Hindlimb muscle (tissue), 1 donor: ENCODE measurements around the gene ASPRV1. TPM values are rescaled to one million over a fixed set of nuclear protein-coding genes. Genes with fewer than 3 reads are reported as not detected.

Source experiments
- DNase-seq: peaks from one replicate; pipeline ENCODE4 v3.0.0-alpha.2; 2013
- polyA plus RNA-seq: library from polyadenylated mRNA; unstranded; fragments of 120-200 nt; gene quantifications from one replicate; pipeline ENCODE4 v1.2.1, GENCODE V29; 2013; ENCODE audit not compliant: insufficient read length

ASPRV1 gene
- polyA plus RNA-seq, 1 donor: 3.4 TPM

GRCh38 chr2:69988086-69988635 lies 26.7 kb upstream of the ASPRV1 start:
- DNase-seq: no peak

GRCh38 chr2:69986691-69987090 lies 25.3 kb upstream of the ASPRV1 start:
- no peak for DNase-seq

GRCh38 chr2:69985688-69986087 lies 24.3 kb upstream of the ASPRV1 start:
- DNase-seq: peak; percentile 19

- no peak for DNase-seq
Observed at GRCh38 chr2:69985216-69985615, 23.8 kb upstream of the ASPRV1 start.

GRCh38 chr2:69983392-69983966 lies 22.0 kb upstream of the ASPRV1 start:
- no peak for DNase-seq

- DNase-seq: no peak
Observed at GRCh38 chr2:69979902-69980807, 18.7 kb upstream of the ASPRV1 start.

- no peak for DNase-seq
Observed at GRCh38 chr2:69977906-69978482, 16.6 kb upstream of the ASPRV1 start.

- DNase-seq: no peak
Observed at GRCh38 chr2:69977186-69977585, 15.8 kb upstream of the ASPRV1 start.

- no peak for DNase-seq
Observed at GRCh38 chr2:69975853-69976462, 14.5 kb upstream of the ASPRV1 start.

GRCh38 chr2:69975136-69975852 lies 13.9 kb upstream of the ASPRV1 start:
- DNase-seq: no peak

- no peak for DNase-seq
Observed at GRCh38 chr2:69973335-69973735, 11.9 kb upstream of the ASPRV1 start.

- DNase-seq: no peak
Observed at GRCh38 chr2:69972822-69973221, 11.4 kb upstream of the ASPRV1 start.

GRCh38 chr2:69969991-69970390 lies 8.6 kb upstream of the ASPRV1 start:
- no peak for DNase-seq

- DNase-seq: no peak
Observed at GRCh38 chr2:69969126-69969983, 7.9 kb upstream of the ASPRV1 start.

- no peak for DNase-seq
Observed at GRCh38 chr2:69968609-69969008, 7.2 kb upstream of the ASPRV1 start.

GRCh38 chr2:69966496-69966895 lies 5.1 kb upstream of the ASPRV1 start:
- no peak for DNase-seq

- no peak for DNase-seq
Observed at GRCh38 chr2:69965756-69966445, 4.5 kb upstream of the ASPRV1 start.

- no peak for DNase-seq
Observed at GRCh38 chr2:69964353-69964841, 3.0 kb upstream of the ASPRV1 start.

GRCh38 chr2:69962986-69963730 lies 1.7 kb upstream of the ASPRV1 start:
- no peak for DNase-seq

GRCh38 chr2:69960821-69961220 lies 610 bp downstream of the ASPRV1 start:
- no peak for DNase-seq
